Activated T-helper 1 cell treated with anti-CD3 and anti-CD28 coated beads, Interleukin-2, amount 50 U/mL, for 16 hours (primary cell): ENCODE results near the gene TIMM29.
A peak's percentile ranks its signal among the peaks of the same experiment; 100 is the strongest.

ENCODE experiments used
- DNase-seq, 2 donors: peaks; one replicate each; pipeline ENCODE4 v3.0.0-alpha.2; 2020; ENCODE audit warnings: low read depth in 1 of 2, low spot score in 1 of 2

Gene TIMM29

GRCh38 chr19:10928563-10929401, at the start of gene TIMM29, which contains the start of gene YIPF2:
Gene TIMM29, plus strand, starts transcription at chr19:10928811. Its CDS starts 12 bp downstream, at chr19:10928823.
Gene YIPF2, minus strand, starts transcription at chr19:10928639. Its CDS starts 229 bp downstream, at chr19:10928410.
- DNase-seq: peak; percentile 84 to 91

DNA sequence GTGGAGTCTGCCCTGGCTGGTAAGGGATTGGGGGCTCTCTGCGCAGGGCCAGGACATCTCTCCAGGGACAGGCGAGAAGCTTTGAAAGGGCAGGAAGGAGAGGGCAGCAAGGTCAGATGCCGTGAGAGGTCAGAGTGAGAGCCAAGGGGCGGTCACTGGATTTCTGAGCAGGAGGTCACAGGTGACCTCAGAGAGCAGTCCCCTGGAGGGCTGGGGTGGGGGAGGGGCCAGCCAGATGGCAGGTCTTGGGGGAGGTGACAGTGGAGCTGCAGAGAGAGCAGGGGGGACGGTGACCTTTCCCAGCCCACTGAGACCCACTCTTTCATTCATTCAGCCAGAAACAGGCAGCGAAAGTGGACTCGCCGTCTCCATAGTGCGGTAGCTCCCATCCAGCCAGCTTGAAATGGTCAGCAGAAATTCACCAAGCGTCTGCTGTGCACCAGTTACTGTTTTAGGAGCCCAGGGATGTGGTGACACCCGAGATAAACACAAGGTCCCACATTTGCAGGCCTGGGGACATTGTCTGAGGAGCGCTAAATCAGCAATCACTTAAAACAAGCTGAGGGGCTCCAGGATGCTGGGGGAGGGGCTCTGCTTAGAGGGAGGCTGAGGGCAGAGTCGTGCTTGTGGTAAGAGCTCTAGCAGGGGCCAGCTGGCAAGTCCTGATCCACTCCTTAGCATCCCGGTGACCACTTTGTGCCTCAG, 47.1 kb upstream of the TIMM29 start:
- no peak for DNase-seq

DNA sequence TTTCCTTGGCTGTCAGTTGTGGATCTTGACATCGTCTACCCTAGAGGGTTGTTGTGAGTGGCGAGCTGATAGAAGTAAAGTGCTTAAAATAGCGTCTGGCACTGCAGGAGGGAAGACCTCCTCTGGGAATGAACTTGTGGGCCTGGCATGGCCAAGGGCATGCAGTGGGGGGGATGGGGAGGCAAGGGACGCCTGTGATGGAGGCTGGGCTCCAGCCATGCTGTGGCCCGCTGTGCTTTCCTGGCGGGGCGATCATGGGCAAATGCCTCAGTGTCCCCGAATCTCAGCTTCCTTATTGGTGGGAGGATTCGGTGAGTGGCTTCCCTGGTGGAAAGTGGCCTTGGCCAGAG, 46.5 kb upstream of the TIMM29 start:
- DNase-seq: no peak

DNA sequence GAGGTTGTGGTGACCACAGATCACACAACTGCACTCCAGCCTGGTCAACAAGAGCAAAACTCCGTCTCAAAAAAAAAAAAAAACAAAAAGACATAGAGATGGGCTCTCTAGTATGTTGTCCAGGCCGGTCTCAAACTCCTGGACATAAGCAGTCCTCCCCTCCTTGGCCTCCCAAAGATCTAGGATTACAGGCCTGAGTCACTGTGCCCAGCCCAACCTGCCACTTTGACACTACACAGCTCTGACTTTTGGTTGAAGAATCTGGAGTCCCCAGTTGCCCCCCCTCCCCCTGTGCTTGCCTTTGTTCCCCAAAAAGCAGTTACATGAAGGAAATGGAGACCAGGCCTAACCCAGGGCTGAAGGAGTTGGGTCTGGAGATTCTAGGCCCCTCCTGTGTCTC, 44.3 kb upstream of the TIMM29 start:
- no peak for DNase-seq

- no peak for DNase-seq
These were observed 43.1 kb upstream of the TIMM29 start for GRCh38 chr19:10885201-10886169.

- DNase-seq: no peak
These were observed 40.8 kb upstream of the TIMM29 start for GRCh38 chr19:10887616-10888367.

DNA sequence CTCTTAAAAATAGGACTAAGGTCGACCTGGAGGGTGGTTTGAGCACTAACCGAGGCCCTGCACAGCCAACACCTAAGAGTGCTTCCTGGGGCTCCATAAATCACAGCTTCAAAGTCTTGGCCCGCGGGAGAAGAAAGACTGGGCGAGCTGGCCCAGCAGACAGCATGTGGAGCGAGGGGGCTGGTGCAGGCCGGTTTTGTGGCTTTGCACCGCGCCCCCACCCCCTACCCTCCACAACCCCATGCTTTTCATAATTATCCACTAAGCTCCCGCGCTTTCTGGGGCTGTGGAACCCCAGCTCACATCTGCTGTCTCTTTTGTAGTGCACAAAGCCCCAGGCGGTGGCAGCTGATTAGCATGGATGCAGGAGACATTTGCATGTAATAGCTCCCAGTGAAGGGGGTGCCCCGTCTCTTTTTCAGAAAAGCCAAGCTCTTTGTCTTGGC, 40.2 kb upstream of the TIMM29 start:
- no peak for DNase-seq

GRCh38 chr19:10889880-10890279, 38.7 kb upstream of the TIMM29 start:
- DNase-seq: no peak

DNA sequence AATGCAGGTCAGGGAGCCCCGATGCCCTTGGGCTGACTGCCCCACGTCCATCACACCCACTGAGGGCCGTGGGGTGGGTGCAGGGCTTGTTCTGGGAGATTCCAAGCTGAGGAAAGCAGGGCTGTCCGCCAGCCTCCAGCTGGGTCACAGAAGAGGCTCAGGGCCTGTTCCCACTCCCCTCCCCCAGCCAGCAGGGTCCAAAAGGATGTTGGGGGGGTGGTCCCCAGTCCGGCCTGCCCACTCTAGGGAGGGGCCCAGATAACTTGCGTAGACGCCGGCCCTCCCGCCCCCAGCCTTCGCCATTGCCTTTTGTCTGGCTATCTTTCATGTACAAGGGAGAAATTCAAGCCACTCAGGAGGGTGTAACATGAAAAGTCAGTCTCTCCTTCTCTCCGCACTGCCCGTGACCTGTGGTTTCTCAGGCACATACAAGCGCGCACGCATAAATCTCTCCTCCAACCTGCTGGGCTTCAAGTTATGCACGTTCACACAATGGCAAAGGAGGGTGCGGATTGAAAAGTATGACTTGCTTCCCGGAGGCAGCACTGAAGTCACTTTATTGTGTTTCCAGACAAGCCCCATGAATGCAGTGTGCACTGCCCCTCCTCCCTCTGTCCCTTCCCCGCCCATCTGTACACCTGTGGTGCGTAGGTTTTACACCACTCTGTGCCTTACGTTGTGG, 37.1 kb upstream of the TIMM29 start:
- no peak for DNase-seq

DNA sequence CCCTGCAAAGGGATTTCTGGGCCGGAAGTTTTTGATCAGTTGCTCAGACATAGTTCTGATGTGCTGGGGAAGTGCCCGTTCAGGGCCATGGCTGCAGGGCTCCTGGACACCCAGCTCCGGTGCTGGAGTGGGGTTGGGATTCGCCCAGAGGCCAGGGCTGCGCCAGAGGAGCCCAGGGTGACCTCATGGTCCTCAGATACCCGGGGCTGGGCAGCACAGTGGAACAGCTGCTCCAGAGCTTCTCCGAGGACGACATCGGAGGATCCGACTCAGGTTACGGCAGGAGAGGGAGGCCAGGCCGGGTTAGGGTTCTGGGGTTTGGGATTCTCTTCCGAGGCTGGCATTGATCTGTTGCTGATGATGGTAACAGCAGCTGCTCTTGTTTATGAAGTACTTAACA, 36.4 kb upstream of the TIMM29 start:
- no peak for DNase-seq

GRCh38 chr19:10894911-10895213, 33.7 kb upstream of the TIMM29 start:
- DNase-seq: no peak

DNA sequence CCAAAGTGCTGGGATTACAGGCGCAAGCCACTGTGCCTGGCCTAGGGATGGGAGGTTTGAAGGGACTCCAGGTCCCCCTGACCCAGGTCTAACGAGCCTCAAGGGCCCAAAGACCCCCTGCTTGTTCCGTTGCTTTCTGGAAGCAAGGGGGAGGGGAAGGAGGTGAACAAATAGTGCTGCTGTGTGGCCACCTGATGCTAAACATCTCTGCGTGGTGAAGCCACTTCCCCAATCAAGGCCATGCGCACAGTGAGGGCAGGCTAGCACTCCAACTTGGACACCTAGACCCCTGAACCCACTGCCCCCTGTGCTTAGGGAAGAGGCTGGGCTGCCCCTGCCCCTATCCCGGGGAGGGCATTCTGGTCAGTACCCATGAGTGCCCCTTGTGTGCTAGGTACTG, 33.2 kb upstream of the TIMM29 start:
- DNase-seq: no peak

- no peak for DNase-seq
These were observed 32.7 kb upstream of the TIMM29 start for GRCh38 chr19:10895920-10896319.

DNA sequence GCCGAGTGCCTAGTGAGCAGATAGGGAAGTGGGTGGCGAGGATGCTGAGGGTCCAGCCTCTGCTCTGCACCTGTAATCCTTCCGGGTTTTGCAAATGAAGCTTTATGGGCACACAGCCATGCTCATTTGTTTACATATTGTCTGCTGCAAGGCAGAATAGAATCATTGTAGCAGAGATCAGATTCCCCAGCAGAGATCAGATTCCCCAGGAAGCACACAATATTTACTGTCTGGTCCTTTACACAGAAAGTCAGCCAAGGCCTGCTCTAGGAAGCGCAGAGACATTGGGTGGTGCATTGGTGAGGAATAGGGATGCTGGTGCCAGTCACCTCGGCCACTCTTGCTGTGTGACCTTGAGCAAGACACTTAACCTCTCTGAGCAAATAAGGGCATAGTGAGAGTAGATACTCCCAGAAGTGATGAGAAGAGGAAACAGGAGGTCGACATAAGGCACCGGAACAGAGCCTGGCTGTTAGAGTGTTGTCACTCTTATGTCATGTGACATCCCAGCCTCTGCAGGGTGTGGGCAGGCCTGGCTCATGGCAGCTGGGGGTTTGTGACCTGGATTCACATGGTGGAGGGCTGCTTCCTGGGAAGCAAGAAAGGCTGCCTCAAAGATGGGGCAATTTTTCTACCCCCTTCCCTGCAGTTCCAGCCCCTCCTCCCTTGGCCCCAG, 31.6 kb upstream of the TIMM29 start:
- no peak for DNase-seq

DNA sequence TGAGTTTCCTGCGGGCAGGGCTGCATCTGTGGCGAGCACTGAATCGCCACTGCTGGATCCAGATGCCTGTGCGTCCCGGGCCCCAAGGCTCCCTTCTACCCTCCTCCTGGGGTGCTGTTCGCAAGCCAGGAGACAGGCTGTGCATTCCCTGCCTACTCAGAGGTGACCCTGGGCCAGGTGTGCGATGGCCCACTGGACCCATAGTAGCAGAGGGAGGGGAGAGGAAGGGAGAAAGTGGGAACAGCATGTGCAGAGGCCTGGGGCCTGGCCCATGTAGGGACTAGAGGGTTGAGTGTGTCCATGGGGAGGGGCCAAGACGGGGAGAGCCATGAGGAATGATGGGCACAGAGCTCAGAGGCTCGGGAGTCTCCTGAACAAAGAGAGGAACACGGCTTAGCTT, 30.0 kb upstream of the TIMM29 start:
- no peak for DNase-seq

GRCh38 chr19:10899151-10899653, 29.4 kb upstream of the TIMM29 start:
- no peak for DNase-seq

GRCh38 chr19:10907925-10908324, 20.7 kb upstream of the TIMM29 start:
- DNase-seq: no peak

- DNase-seq: no peak
These were observed 20.1 kb upstream of the TIMM29 start for GRCh38 chr19:10908380-10908960.
